Left hindlimb (tissue), 1 donor: Measurements from ENCODE around the gene SOX9.

Experiments used
- DNase-seq: peaks from one replicate; pipeline ENCODE4 v3.0.0-alpha.2; 2018

SOX9 gene

DNA sequence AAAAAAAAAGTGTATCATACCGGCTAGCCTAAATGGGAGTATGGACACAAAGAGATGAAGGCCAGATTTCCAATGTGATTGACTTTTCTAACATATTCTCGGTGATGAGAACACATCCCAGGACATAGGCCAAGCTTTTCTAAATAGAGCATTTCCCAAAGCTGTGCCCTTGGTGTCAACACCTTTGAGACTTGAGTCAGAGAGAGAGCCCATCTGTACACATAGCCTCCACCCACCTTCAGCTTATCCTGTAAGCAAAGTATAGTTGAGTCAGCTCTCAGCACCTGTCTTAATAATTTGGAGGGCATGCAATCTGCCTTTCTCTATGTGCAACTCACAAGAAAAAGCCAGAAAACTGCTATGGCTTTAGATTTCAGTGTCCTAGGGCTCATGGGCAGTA is 42.7 kb downstream of the SOX9 start:
- no peak for DNase-seq

- DNase-seq = no peak
These were observed 43.4 kb downstream of the SOX9 start for GRCh38 chr17:72164158-72164739.

DNA sequence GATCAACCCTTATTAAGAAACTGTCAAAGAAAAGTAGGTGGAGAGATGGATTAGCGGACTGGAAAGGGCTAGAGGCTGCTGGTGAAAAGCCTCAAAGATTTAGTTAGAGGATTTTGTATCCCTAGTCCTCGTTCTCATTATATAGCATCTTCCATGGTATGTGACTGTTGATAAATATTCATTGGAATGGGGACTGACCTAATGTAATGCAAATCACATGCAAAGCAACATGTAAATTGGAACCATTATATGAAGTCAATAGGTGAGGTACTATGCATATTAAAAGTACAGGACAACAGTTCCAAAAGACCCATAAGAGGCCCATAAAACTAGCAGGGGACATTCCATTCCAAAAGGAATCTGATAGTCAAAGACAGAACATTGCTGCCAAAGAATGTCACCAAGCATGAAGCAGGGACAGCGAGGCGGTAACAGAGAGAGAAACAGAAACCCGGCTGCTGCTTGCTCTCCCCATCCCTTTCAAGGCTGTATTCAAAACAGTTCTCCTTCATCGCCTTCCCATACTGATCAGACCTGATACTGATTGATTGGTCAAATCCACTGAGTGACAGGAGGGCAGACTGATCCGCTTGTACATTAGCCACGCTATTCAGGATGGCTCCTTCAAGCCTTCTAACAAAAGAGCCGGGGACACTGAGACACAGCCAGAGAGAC is 44.5 kb downstream of the SOX9 start:
- no peak for DNase-seq

DNA sequence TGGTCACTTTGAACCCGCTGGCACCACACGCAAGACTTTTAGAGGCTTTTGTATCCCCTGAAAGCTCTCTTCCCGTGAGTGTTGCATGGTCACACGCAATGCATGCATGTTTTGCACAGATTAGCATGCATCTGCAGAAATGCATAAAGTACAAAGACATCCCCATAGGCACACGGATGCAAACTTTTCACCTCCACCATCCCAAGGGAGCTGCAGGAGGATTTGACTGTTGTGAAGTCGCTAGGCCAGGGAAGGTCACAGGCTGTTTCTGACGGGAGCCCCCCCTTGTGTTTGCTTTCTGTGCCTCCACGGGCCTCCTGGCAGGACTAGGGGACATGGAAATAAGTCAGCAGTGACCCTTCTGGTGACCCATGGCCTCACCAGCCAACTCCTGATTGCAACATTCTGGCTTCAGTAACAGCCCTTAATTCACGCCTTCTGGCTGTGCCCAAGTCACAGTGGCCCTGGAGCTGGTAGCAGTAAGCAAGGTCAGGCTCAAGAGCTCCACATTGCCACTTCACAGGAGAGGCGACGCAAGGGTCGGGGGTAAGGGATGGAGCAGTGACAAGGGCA is 45.1 kb downstream of the SOX9 start:
- DNase-seq = no peak

DNA sequence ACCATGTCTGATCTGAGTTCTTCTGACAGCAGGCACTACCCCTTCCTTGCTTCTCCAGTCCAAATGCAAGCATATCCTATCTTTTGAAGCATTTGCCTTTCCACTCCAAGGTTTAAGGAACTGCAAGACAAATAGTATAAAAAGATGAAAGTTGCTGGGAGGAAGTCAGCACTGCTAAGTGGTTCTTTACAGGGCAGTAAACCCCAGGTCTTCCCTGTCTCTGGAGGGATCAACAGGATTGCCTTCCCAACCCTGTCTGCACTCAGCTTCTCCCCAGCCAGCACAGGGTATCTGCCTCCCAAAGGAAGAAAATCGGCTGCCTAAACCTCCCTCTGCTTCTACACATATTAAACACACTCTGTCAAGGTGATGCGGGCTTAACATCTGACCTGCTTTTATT is 46.8 kb downstream of the SOX9 start:
- no peak for DNase-seq

GRCh38 chr17:72169823-72170222 is 49.0 kb downstream of the SOX9 start:
- DNase-seq = no peak

DNA sequence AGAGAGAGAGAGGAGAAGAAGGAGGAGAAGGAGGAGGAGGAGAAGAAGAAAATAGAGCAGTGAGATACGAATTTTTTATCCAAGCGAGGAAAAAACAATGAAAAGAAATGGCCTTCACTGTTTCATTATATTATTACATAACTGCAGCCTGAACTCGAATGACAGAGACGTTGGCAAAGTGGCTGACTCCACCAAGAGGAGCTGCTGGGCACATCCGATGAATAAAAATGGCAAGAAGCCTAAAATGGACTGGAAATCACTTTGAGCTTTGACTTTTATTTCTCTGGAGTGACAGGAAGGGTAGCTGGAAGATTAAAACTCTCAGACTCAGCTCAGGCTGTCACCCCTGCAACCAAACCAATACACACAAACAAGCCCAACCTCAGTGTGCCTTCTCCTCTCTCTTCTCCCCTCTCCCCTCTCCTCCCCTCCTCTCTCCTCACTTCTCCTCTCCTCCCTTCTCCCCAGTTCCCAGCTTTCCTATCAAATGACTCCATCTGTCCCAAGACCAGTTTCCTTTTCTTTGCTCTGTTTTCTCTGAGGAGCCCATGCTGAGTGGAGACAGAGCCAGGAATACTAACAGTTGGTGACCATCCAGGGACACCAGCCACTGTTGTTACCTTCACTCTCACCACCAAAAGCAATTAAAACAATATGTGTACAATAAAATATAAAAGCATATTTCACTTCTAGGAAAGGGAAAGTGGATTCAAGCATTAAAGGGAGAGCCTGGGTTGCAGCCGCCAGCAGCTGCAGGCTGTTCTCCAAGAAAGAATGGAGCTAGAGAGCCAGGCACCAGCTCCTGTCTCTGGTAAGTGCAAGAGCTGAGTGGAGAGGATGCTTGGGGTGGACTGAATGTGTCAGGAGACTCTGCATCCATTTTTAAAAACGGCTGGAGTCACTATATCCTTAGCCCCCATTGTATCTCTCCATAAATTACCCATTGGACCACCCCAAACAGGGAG is 51.2 kb downstream of the SOX9 start:
- DNase-seq = no peak

GRCh38 chr17:72173499-72174116 is 52.8 kb downstream of the SOX9 start:
- DNase-seq = no peak

DNA sequence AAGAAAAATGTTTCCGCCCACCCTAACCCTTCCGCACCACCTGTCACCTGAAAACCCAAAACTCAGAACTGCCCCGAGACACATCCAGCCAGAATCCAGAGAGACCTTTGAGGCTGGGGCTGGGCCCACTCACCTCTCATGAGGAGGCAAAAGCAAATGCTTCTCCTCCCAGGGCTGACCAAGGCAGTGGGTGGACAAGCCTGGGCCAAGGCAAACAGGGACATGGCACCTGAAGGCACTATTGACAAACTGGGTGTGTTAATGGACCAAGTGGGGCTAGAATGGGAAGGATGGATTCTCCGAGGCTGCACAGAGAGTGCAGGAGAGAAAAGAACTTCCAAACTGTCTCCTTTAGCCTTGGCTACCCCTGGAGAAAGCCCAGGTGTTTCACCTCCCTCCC is 54.4 kb downstream of the SOX9 start:
- DNase-seq = no peak
